ENCODE measurements around the gene OR2K2.

DNA sequence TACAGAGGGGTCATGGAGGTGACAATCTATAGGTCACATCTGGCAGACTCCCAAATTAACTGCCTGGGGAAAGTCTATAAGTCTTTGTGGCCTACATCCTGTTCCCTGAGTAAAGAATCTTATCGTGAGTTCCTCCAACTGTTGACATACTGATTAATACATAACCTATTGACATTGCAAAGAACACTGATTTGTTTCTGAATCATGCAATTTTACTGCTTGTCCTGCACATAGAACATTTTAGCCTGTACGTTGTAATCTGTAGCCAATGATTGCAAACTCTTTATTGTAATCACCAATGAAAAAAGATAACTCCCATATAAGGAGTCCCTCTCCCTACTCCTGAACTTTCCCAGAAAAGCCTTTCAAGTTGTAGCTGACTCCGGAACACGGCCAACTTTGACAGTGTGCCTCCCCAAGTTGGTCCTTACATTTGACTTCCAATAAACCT, 18.8 kb upstream of the OR2K2 start:
- no peak; the same call in 1 of the 2 replicates for TF ChIP-seq POLR2AphosphoS5 (IDR thresholded peaks at IDR 0.05; ENCODE audit: low read depth, low read length)
- no peak for TF ChIP-seq CTCF (IDR thresholded peaks at IDR 0.05)
- TF ChIP-seq SIN3A (IDR thresholded peaks at IDR 0.05; ENCODE audit: borderline replicate concordance, insufficient read depth, low read depth, low read length): no peak

All from Panc1 (cell line).